HepG2 (cell line): ENCODE measurements around the gene CCNB3.

Experiments
- FLYWCH1 ChIP-seq: sonication (generic); formaldehyde crosslinking; IDR thresholded peaks from 2 replicates; pipeline ENCODE4 v1.8.1; 2023; ENCODE audit warnings: mild to moderate bottlenecking, missing genetic modification reagents
- KDM1A ChIP-seq: IDR thresholded peaks from 2 replicates; pipeline ENCODE4 v1.6.1; 2016; ENCODE audit warnings: missing compliant biosample characterization
- PAF1 ChIP-seq: IDR thresholded peaks from 2 replicates; pipeline ENCODE4 v1.6.1; 2016; ENCODE audit warnings: missing genetic modification reagents, missing compliant biosample characterization
- ZNF343 ChIP-seq: sonication (generic); formaldehyde crosslinking; IDR thresholded peaks from 2 replicates; pipeline ENCODE4 v1.4.0; 2020; ENCODE audit warnings: mild to moderate bottlenecking, missing genetic modification reagents

GRCh38 chrX:50381729-50382415 lies 177.3 kb downstream of the CCNB3 start:
- no peak for TF ChIP-seq PAF1
- TF ChIP-seq KDM1A (CRISPR knock-in tag) = no peak
- no peak for TF ChIP-seq ZNF343 (CRISPR knock-in tag)
- TF ChIP-seq FLYWCH1 (CRISPR knock-in tag) = no peak
